Peyer's patch (tissue), 4 donors: ENCODE results near the gene NDUFS5.

Experiments used
- CTCF ChIP-seq, 6 experiments: fragments of 450-650 bp in 4 of 6; fragments of 200-600 bp in 2 of 6; sonication (generic) in 1 of 6; IDR thresholded peaks; one replicate each; pipeline ENCODE4 v1.5.1; 2017 to 2019; ENCODE audit warnings: antibody characterized with exemption in 6 of 6, mild to moderate bottlenecking in 3 of 6, moderate library complexity in 1 of 6
- POLR2A ChIP-seq, 2 donors: fragments of 450-650 bp; IDR thresholded peaks; one replicate each; pipeline ENCODE4 v1.5.1; 2017; ENCODE audit warnings: antibody characterized with exemption in 2 of 2, mild to moderate bottlenecking in 2 of 2, moderate library complexity in 2 of 2

GRCh38 chr1:39048745-39049370 lies 22.7 kb downstream of the NDUFS5 start:
- no peak for TF ChIP-seq POLR2A (IDR thresholded peaks at IDR 0.05)
- no peak for TF ChIP-seq CTCF (IDR thresholded peaks at IDR 0.05)
